HG02938 (cell line): ENCODE results near the gene LRRC63.

Source experiments
- ATAC-seq: cut with Tn5 transposase; IDR thresholded peaks from one replicate; pipeline ENCODE4 v1.9.1; 2021; ENCODE audit warnings: mild to moderate bottlenecking, moderate library complexity; ENCODE audit not compliant: unreplicated experiment

The LRRC63 gene

GRCh38 chr13:46310066-46310465, 98.3 kb downstream of the LRRC63 start:
- ATAC-seq: no peak

- no peak for ATAC-seq
These were observed 99.5 kb downstream of the LRRC63 start for GRCh38 chr13:46311217-46311616.

DNA sequence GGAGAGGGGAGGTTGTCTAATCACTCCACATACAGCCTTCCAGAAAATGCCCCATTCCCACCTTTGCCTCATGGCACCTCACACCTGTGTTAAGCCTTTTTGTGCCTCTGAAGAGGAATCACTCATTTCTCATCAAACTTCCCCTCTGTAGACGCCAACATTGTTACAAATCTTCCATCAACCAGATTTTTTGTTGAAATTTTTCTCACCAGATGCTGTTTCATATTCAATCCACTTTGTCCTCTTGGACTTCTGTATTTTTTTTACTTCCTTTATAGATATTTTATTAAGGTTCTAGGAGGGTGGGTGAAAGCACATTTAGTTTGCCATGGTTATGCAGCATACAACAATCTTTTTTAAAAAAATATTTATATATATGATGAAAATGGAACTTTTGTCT, 101.3 kb downstream of the LRRC63 start:
- ATAC-seq: no peak

DNA sequence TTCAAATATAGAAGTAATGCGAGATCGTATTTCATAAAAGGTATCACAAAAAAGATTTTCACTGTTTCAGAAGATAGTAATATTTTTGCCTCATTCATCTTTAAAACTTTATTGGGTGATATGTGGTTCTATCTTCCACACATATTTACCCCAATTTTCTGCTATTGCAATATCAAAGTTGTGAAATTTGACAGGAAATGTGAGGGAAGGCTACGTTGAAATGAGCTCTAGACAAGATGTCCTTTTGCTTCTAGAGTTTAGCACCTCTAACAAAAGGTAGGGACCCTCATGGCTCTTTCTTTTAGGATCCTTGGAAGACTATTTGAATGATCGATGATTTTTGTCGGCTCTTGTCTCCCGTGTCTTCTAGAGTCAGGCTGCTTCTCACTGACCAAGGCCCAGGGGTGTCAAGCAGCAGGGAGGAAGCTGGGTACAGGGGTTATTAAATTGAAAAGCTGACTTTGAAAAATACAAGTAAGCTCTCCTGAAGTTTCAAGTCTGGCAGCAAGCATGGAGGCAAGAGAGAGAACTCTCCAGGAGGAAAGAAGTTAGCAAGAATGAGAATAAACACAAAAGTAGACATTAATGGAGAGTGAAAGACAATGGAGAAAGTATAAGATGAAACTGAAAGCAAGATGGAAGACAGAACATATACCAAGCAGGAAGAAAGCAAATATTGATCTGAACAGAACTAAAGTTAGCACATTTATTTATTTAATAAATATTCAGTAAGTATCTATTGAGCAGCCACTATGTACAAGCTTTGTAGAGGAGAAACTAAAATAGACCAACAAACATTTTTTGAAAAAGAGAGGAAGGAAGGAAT, 101.9 kb downstream of the LRRC63 start:
- no peak for ATAC-seq

DNA sequence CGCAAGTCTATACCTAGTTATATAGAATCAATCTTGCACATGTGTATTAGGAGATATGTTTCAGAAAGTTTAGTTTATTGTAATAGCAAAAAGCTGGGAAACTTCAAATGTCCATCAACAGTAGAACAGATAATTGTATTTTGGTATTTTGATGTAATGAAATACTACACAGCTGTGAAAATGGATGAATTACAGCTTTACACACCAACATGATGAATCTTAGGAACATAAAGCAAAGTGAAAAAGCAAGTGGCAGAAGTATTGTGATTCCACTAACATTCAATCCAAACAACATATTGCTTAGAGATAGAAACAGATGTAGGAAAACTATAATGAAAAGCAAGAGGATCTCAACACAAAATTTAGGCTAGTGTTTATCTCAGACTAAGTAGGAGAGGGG, 102.9 kb downstream of the LRRC63 start:
- ATAC-seq: no peak

GRCh38 chr13:46315036-46315435, 103.3 kb downstream of the LRRC63 start:
- no peak for ATAC-seq

GRCh38 chr13:46315491-46316075, 103.9 kb downstream of the LRRC63 start:
- ATAC-seq: no peak

GRCh38 chr13:46317120-46317519, 105.4 kb downstream of the LRRC63 start:
- ATAC-seq: no peak

GRCh38 chr13:46318986-46319385, 107.3 kb downstream of the LRRC63 start:
- no peak for ATAC-seq

GRCh38 chr13:46320406-46320805, 108.7 kb downstream of the LRRC63 start:
- no peak for ATAC-seq

DNA sequence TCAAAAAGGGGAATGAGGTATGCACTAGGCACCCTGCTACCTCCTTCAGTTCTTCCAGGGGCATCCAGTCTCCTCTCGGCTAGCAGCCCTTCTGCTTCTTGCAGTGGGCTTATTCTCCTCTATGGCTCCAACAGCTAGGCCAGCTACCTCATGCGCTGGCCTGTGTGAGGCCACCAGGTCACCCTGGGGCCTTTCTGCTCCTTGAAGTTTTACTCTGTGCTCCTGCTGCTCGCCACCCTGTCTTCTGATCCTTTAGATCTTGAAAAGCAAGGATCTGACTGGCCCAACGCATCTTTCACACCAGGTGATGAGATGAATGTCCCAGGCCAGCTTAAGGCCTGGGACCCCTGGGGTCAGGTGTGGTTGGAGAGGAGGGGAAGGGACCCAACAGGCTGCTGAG, 109.1 kb downstream of the LRRC63 start:
- no peak for ATAC-seq

GRCh38 chr13:46321494-46322225, 109.9 kb downstream of the LRRC63 start:
- no peak for ATAC-seq

DNA sequence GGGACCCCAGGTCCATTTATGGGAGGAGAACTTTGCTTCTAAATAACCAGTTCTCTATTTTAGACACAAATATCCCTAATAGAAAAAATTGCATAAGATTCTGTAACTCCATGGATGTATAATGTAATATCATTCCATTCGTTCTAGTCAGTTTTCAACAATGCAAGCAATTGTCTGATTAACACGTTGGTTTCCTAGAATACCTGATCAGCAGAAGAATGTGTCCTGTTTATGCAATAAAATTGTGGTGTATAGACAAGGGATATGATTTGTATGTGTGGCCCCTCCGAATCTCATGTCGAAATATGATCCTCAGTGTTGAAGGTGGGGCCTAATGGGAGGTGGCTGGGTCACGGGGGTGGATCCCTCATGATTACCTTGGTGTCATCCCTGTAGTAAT, 113.2 kb downstream of the LRRC63 start:
- ATAC-seq: no peak
